ENCODE results near the gene RASL11A. TPM values are rescaled to one million over a fixed set of nuclear protein-coding genes. Genes with fewer than 3 reads are reported as not detected.

The RASL11A gene
- total and polyA plus RNA-seq, 2 of the 13 experiments (the other 11 are each of a cell fraction or from before 2014, with no cell fraction given) = 3.0 to 4.1 TPM

- TF ChIP-seq EEA1 (CRISPR knock-in tag; IDR thresholded peaks at IDR 0.05; ENCODE audit: borderline replicate concordance) = peak; percentile 95
- no peak for TF ChIP-seq NFIB (CRISPR knock-in tag; IDR thresholded peaks at IDR 0.05; ENCODE audit: borderline replicate concordance)
- no peak for TF ChIP-seq PAWR (CRISPR knock-in tag; IDR thresholded peaks at IDR 0.05; ENCODE audit: borderline replicate concordance)
- peak; percentile 83 for TF ChIP-seq ZNF331 (CRISPR knock-in tag; IDR thresholded peaks at IDR 0.05)
- TF ChIP-seq ZNF589 (CRISPR knock-in tag; conservative IDR thresholded peaks at IDR 0.05) = peak; percentile 18; the same call in 1 of the 2 replicates
- TF ChIP-seq AFF4 (CRISPR knock-in tag; IDR thresholded peaks at IDR 0.05) = no peak
- TF ChIP-seq CBX2 (IDR thresholded peaks at IDR 0.05; ENCODE audit: low read depth, low read length) = no peak
- no peak for TF ChIP-seq CBX2 (CRISPR knock-in tag; IDR thresholded peaks at IDR 0.05; ENCODE audit: low read depth)
- peak; percentile 75 for TF ChIP-seq CEBPG (CRISPR knock-in tag; IDR thresholded peaks at IDR 0.05)
- TF ChIP-seq PLRG1 (conservative IDR thresholded peaks at IDR 0.05) = no peak
- TF ChIP-seq ZNF281 (CRISPR knock-in tag; IDR thresholded peaks at IDR 0.05; ENCODE audit: borderline replicate concordance) = peak; percentile 27; the same call in 1 of the 2 replicates
- no peak for TF ChIP-seq CCAR2 (optimal IDR thresholded peaks at IDR 0.05; ENCODE audit: low read depth, low read length)
- peak; percentile 32 for TF ChIP-seq TBL1XR1 (IDR thresholded peaks at IDR 0.05; ENCODE audit: borderline replicate concordance, low read length, partially characterized antibody)
- TF ChIP-seq, protein P1, sequence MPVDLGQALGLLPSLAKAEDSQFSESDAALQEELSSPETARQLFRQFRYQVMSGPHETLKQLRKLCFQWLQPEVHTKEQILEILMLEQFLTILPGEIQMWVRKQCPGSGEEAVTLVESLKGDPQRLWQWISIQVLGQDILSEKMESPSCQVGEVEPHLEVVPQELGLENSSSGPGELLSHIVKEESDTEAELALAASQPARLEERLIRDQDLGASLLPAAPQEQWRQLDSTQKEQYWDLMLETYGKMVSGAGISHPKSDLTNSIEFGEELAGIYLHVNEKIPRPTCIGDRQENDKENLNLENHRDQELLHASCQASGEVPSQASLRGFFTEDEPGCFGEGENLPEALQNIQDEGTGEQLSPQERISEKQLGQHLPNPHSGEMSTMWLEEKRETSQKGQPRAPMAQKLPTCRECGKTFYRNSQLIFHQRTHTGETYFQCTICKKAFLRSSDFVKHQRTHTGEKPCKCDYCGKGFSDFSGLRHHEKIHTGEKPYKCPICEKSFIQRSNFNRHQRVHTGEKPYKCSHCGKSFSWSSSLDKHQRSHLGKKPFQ (CRISPR knock-in tag; IDR thresholded peaks at IDR 0.05; ENCODE audit: insufficient replicate concordance) = peak; percentile 88
- TF ChIP-seq CREM (IDR thresholded peaks at IDR 0.05) = peak; percentile 96
- TF ChIP-seq CREM (CRISPR knock-in tag; IDR thresholded peaks at IDR 0.05) = 0 out of 2 replicates have a peak, but pooled peaks have one; percentile 52
- peak; percentile 46; the same call in 1 of the 2 replicates for TF ChIP-seq ZNF256 (CRISPR knock-in tag; conservative IDR thresholded peaks at IDR 0.05)
- TF ChIP-seq ZNF143 (CRISPR knock-in tag; IDR thresholded peaks at IDR 0.05) = no peak
- TF ChIP-seq RBM39 (IDR thresholded peaks at IDR 0.05; ENCODE audit: low read depth, low read length, poor library complexity, severe bottlenecking) = peak; percentile 78
- TF ChIP-seq, protein P2, sequence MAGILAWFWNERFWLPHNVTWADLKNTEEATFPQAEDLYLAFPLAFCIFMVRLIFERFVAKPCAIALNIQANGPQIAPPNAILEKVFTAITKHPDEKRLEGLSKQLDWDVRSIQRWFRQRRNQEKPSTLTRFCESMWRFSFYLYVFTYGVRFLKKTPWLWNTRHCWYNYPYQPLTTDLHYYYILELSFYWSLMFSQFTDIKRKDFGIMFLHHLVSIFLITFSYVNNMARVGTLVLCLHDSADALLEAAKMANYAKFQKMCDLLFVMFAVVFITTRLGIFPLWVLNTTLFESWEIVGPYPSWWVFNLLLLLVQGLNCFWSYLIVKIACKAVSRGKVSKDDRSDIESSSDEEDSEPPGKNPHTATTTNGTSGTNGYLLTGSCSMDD (CRISPR knock-in tag; IDR thresholded peaks at IDR 0.05) = no peak
- no peak for TF ChIP-seq IKZF1 (IDR thresholded peaks at IDR 0.05)
Observed at GRCh38 chr13:27251166-27252091, 19.2 kb upstream of the RASL11A start, which contains the start of gene RPL21 (continued).
